Activated B cell treated with CpG ODN at 0.5 μM for 24 hours (primary cell): ENCODE data around the gene RNF212. TPM values are rescaled to one million over a fixed set of nuclear protein-coding genes. Genes with fewer than 3 reads are reported as not detected.

Experiments used
- ATAC-seq: fragments of 200-7000 bp; cut with Tn5 transposase; one replicate; pipeline ENCODE4 v1.10.0; 2021; ENCODE audit warnings: low read depth, mild to moderate bottlenecking, moderate library complexity
- CTCF ChIA-PET: fragments of 350-600 bp; sonication (Branson Sonifier 250); formaldehyde crosslinking; loops from one replicate; lab custom pipeline; 2021; ENCODE audit warnings: antibody characterized with exemption; lab: Charles Lee
- POLR2A ChIA-PET: fragments of 350-600 bp; sonication (Branson Sonifier 250); formaldehyde crosslinking; loops from one replicate; lab custom pipeline; 2021; ENCODE audit warnings: antibody characterized with exemption; lab: Charles Lee
- DNase-seq: peaks from one replicate; pipeline ENCODE4 v3.0.0; 2022
- H3K27ac Mint-ChIP-seq: one replicate; pipeline ENCODE4 v1.8.0; 2020; ENCODE audit warnings: mixed read lengths
- H3K27me3 Mint-ChIP-seq: one replicate; pipeline ENCODE4 v1.8.0; 2021; ENCODE audit warnings: mixed read lengths
- H3K36me3 Mint-ChIP-seq: one replicate; pipeline ENCODE4 v1.8.0; 2021; ENCODE audit warnings: low read depth, mixed read lengths
- H3K4me1 Mint-ChIP-seq: one replicate; pipeline ENCODE4 v1.8.0; 2021; ENCODE audit warnings: mixed read lengths
- H3K4me3 Mint-ChIP-seq: one replicate; pipeline ENCODE4 v1.8.0; 2020; ENCODE audit warnings: mild to moderate bottlenecking, mixed read lengths
- H3K9me3 Mint-ChIP-seq: one replicate; pipeline ENCODE4 v1.8.0; 2020; ENCODE audit warnings: mixed read lengths
- intact Hi-C: fragments of 100-400 bp; cut with micrococcal nuclease; formaldehyde crosslinking; loops from one replicate; pipeline ENCODE4 v1.15.1; 2024
- total RNA-seq: library from RNA; stranded (reverse); gene quantifications from 2 replicates; pipeline ENCODE4 v1.2.3, GENCODE V29; 2022
- TF ChIP-seq, protein P1 (sequence below): fragments of 200-600 bp; IDR thresholded peaks from one replicate; pipeline ENCODE4 v1.8.0; 2022; ENCODE audit warnings: antibody characterized with exemption, mild to moderate bottlenecking

Gene RNF212
- total RNA-seq, 1 donor from 2014 or later, result 2.4 TPM

DNA sequence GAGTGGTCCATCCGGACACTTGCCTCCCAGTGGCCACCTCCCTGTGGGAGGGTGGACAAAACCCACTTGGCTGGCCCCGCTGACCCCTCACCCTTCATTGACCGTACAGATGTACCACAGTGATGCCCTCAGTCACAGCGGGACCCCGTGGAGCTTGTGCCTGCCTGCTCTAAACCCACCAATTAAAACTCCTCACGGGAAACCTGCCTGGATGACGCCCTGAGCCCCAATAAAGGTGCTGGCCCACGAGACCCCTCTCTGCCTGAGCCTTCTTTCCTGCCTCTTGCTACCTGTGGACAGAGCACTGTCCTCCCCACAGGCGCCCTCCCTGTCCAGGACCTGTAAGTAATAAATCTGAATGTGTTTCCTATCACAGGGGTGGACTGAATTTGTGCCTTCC lies 32.9 kb downstream of the RNF212 start:
- intact Hi-C loops, result no loop called here
- no peaks in the 10 kb centered on the region for H3K36me3 Mint-ChIP-seq
- POLR2A ChIA-PET, result no interaction called here
- no peak overlapping the region for H3K27ac Mint-ChIP-seq
- CTCF ChIA-PET, result no interaction called here
- peaks cover 18% of the 10 kb centered on the region for H3K4me1 Mint-ChIP-seq
- DNase-seq (no peak), ATAC-seq (no peak)
- TF ChIP-seq, protein P1, sequence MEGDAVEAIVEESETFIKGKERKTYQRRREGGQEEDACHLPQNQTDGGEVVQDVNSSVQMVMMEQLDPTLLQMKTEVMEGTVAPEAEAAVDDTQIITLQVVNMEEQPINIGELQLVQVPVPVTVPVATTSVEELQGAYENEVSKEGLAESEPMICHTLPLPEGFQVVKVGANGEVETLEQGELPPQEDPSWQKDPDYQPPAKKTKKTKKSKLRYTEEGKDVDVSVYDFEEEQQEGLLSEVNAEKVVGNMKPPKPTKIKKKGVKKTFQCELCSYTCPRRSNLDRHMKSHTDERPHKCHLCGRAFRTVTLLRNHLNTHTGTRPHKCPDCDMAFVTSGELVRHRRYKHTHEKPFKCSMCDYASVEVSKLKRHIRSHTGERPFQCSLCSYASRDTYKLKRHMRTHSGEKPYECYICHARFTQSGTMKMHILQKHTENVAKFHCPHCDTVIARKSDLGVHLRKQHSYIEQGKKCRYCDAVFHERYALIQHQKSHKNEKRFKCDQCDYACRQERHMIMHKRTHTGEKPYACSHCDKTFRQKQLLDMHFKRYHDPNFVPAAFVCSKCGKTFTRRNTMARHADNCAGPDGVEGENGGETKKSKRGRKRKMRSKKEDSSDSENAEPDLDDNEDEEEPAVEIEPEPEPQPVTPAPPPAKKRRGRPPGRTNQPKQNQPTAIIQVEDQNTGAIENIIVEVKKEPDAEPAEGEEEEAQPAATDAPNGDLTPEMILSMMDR, result no peak
- H3K4me3 Mint-ChIP-seq, result no peak overlapping the region
- H3K9me3 Mint-ChIP-seq, result no peaks in the 10 kb centered on the region
- H3K27me3 Mint-ChIP-seq, result peaks cover 24% of the 10 kb centered on the region

DNA sequence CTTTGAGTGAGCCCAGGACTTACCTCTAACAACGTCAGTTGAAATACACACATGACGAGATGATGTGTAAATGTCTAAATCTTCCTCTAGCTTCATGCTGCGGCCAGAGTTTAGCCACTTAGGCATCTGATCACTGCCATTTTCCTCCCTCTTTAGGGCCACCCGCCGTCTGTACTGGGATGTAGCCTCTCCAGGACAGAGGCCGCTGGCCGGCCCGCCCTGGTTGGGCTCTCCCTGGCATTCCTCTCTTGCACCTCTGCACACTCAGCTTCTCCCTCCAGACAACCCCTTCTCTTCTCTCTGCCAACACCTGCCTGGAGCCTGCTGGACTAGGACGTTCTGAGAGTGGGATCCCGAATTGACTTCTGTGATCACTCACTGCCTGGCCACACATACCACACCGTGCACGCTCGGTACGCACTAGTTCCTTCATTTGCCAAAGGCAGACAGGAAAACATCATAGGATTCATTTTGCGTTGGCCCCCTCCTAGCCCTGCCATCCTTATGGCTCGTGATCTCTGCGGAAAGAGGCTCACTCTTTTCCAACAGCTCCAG lies 33.6 kb downstream of the RNF212 start:
- Mint-ChIP-seq H3K27me3 (peaks cover 24% of the 10 kb centered on the region), H3K9me3 (no peaks in the 10 kb centered on the region), H3K27ac (no peak overlapping the region), H3K4me3 (no peak overlapping the region), H3K36me3 (no peaks in the 10 kb centered on the region), H3K4me1 (peaks cover 18% of the 10 kb centered on the region)
- TF ChIP-seq, protein P1, result no peak
- DNase-seq, result no peak
- POLR2A ChIA-PET, result no interaction called here
- intact Hi-C loops, result no loop called here
- CTCF ChIA-PET, result no interaction called here
- ATAC-seq, result no peak

DNA sequence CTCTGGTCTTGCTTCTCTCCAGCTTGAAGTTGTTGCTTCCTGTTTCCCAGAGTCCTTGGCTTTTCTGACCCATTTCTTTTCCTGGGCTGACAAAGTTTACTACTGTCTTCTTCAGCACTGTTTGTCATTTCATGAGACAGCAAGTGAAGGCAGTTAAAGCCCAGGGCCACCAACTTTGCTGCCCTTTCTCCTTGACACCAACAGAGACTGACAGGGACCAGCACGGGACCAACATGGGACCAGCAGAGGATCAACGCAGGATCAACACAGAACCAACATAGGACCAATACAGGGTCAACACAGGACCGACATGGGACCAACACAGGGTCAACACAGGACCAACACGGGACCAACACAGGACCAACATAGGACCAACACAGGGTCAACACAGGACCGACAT lies 34.9 kb downstream of the RNF212 start:
- H3K27ac Mint-ChIP-seq, result no peak overlapping the region
- H3K9me3 Mint-ChIP-seq, result no peaks in the 10 kb centered on the region
- peaks cover 18% of the 10 kb centered on the region for H3K4me1 Mint-ChIP-seq
- H3K36me3 Mint-ChIP-seq, result no peaks in the 10 kb centered on the region
- intact Hi-C loops, result no loop called here
- ChIA-PET CTCF (no interaction called here), POLR2A (no interaction called here)
- H3K4me3 Mint-ChIP-seq, result no peak overlapping the region
- peaks cover 24% of the 10 kb centered on the region for H3K27me3 Mint-ChIP-seq
- TF ChIP-seq, protein P1, result no peak
- ATAC-seq (no peak), DNase-seq (no peak)

DNA sequence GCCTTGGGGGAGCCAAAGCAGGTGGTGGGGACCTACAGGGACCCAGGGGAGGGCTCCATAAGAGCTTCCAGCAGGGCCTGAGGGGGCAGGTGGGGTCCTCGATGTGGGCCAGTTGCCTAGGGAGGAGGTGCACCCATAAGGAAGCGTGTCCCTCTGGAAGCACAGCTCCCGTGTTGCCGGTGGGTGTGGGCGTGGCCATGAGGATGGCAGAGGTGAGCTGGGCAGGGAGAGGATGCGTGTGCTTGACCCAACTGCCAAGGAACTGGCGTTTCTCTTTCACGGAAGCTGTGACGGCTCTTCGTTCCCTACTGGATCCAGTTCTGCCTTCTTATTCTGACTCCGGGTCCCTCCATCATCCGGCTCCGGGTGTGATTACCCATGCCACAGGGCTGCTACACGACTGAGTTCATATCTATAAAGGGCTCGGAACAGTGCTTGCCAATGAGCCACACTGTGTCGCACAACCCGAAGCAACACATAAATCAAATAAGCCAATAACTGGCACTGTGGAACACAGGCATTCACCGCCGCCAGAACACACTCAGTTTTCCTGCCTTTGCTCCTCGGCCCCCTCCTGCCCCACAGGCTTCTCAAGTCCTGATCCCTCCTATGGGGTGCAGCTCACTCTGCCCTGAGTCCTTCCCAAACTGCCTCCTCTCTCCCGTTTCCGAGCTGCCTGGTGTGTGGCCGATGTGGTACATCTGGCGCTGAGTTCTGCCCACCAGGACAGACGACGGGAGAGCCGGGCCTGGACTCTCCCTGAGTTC lies 35.5 kb downstream of the RNF212 start:
- Mint-ChIP-seq H3K27me3 (peaks cover 24% of the 10 kb centered on the region), H3K4me1 (peaks cover 19% of the 10 kb centered on the region), H3K4me3 (no peak overlapping the region), H3K36me3 (no peaks in the 10 kb centered on the region), H3K9me3 (no peaks in the 10 kb centered on the region), H3K27ac (no peak overlapping the region)
- no peak for DNase-seq
- ChIA-PET POLR2A (no interaction called here), CTCF (no interaction called here)
- TF ChIP-seq, protein P1, result no peak
- intact Hi-C loops, result no loop called here
- ATAC-seq, result no peak

DNA sequence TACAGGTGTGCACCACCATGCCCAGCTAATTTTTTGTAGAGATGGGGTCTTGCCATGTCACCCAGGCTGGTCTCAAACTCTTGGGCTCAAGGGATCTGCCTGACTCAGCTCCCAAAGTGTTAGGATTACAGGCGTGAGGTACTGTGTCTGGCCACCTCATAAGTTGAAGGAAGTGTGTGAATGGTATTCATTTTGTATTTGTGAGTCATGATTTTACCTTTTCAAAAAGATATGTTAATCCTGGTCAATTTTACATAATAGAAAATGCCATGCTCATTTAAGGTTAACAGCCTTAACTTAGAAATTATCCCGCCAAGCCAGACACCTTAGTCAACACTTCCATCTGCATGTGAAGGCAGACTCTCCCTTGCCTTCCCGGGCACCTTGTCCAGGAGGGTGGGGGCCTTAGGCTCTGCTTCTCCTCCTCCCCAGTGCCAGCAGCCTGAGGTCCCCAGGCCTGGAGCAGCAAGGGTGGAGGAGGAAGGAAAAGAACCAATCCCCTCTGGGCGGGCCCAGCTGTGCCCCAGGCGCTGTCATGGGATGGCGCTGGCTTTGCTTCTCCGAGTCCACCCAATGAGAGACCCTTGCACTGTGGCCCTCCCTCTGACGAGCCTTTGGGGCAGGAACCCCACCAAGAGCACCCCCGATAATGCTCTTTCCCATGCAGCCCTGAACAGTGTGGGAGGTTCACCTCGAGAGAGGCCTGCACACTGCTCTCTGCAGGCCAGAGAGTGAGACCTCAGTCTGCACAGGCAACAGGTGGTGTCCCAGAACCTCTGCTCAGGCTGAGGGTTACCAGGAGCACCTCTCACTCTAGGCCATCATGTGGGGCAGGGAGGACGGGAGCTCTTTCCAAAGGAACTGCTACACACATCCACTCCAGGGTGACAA lies 37.3 kb downstream of the RNF212 start:
- intact Hi-C loops, result no loop called here
- CTCF ChIA-PET, result no interaction called here
- Mint-ChIP-seq H3K9me3 (no peaks in the 10 kb centered on the region), H3K4me1 (peaks cover 14% of the 10 kb centered on the region), H3K27ac (no peak overlapping the region), H3K4me3 (no peak overlapping the region), H3K27me3 (peaks cover 20% of the 10 kb centered on the region), H3K36me3 (no peaks in the 10 kb centered on the region)
- POLR2A ChIA-PET, result no interaction called here
- TF ChIP-seq, protein P1, result no peak
- ATAC-seq (no peak), DNase-seq (no peak)
